ENCODE results near the gene FLT3. TPM values are rescaled to one million over a fixed set of nuclear protein-coding genes. Genes with fewer than 3 reads are reported as not detected.
"Not testable (repeated sequence)": the region's sequence is repeated elsewhere in the genome, so short reads cannot be mapped to it uniquely, and the experiment has no call there.

FLT3 gene
- total RNA-seq, 1 donor from 2014 or later = not detected

GRCh38 chr13:28116736-28117135 is 16.4 kb upstream of the FLT3 start:
- intact Hi-C loops (cut with DNase I) = no loop called here
- no peak for DNase-seq (ENCODE audit: missing footprints)
- no peak for ATAC-seq

DNA sequence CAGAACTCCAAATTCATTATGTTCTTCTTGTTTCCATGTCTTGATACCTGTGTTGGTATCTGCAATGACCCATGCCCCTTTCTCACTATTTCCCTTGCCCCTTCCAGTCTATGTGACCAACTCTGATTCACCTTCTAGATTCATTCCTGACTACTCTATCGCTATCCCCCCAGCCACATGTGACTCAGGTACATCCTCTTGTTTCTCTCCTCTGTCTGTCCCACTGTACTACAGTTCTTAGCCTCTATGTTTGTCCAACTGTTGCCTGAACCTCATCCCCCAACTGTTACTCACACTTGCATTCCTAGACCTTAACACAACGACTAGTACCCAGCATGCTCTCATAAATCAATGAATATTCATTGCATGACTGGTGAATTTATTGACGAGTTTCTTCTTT is 10.0 kb upstream of the FLT3 start:
- ATAC-seq (no peak), DNase-seq (ENCODE audit: missing footprints) (no peak)
- intact Hi-C loops (cut with DNase I) = no loop called here

DNA sequence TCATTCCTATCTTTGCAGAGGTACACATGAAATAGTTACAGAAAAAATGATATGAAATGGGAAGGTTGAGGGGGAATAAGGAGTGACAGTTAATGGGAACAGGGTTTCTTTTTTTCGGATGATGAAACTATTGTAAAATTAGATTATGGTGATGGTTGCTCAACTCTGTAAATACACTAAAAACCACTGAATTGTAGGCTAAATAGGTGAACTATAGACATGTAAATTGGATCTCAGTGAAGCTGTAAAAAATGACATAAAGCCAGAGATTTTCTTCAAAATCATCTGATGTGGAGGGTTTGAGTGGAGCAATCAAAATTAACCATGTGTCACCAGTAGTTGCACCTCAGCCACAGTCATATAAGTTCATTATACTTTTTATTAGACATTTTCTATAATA is 6.6 kb upstream of the FLT3 start:
- DNase-seq (ENCODE audit: missing footprints) = no peak
- no peak for ATAC-seq
- intact Hi-C loops (cut with DNase I) = no loop called here

GRCh38 chr13:28101886-28102285 is 1.5 kb upstream of the FLT3 start:
- ATAC-seq; DNase-seq (ENCODE audit: missing footprints); intact Hi-C loops (cut with DNase I): not testable (repeated sequence)

DNA sequence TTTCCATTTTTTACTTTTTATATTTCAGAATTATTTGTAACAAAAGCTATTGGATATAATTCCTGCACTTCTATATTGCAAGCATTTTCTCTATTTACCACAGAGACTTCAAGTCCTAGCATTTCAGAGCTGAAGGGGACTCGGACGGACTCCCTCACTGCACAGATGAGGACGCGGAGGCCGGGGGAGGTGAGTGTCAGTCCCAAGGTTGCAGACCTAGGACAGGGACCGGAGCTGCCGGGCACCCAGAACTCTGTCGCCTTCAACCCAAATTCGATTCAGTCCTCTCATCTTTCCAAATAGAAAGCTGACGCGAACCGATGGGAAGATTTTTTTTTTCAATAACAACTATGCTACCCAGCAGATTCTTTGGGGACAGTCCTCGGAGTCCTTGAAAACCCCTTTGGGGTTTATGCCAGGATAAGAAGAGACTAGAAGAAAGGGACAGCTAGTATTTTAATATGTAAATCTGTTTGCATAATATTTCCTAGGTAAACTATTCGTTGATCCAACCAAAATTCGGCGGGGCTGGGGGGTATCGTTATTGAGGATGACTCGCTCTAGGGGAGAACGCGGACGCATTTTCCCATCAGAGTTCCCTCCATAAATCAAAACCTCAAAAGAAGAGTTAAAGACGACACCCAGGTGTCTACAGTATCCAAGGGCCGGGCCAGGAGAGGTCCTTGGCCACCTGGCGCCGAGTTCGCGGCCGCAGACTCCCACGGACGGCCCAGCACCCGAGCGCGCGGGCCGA is 803 bp downstream of the FLT3 start:
- intact Hi-C loops (cut with DNase I) = no loop called here
- no peak for DNase-seq (ENCODE audit: missing footprints)

GRCh38 chr13:28097503-28097902 is 2.9 kb downstream of the FLT3 start:
- DNase-seq (ENCODE audit: missing footprints) = no peak
- intact Hi-C loops (cut with DNase I) = no loop called here
- ATAC-seq = no peak

More for the DNA sequence above, 803 bp downstream of the FLT3 start:
- ATAC-seq = no peak

GRCh38 chr13:28094306-28094705 is 6.1 kb downstream of the FLT3 start:
- no peak for ATAC-seq
- intact Hi-C loops (cut with DNase I) = no loop called here
- no peak for DNase-seq (ENCODE audit: missing footprints)

GRCh38 chr13:28093881-28094280 is 6.5 kb downstream of the FLT3 start:
- ATAC-seq (no peak), DNase-seq (ENCODE audit: missing footprints) (no peak)
- intact Hi-C loops (cut with DNase I) = no loop called here

DNA sequence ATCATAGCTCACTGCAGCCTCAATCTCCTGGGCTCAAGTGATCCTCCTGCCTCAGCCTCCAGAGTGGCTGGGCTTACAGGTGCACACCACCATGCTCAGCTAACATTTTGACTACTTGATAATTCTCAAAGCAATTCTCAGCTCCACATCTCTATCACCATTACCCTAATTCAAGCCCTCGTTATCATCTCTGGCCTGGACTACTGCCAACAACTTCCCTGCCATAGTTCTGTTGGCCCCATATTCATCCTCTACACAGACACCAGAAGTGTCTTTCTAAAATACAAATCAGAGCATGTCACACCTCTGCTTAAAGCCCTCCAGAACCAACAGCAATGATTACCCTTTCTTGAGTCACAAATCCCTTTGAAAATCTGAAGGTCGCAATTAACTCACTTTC is 7.9 kb downstream of the FLT3 start:
- ATAC-seq (no peak), DNase-seq (ENCODE audit: missing footprints) (no peak)
- intact Hi-C loops (cut with DNase I) = no loop called here

DNA sequence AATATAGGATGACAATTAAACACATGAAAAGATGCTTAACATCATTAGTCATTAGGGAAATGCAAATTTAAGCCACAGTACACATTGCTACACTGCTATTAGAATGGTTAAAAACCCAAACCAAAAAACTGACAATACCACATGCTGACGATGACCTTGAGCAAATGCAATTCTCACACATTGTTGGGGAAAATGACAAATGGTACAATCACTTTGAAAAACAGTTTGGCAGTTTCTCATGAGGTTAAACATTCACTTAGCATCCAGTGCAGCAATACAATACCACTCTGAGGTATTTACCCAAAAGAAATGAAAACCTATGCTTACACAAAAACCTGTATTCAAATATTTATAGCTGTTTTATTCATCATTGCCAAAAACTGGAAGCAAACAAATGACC is 11.3 kb downstream of the FLT3 start:
- intact Hi-C loops (cut with DNase I) = no loop called here
- no peak for DNase-seq (ENCODE audit: missing footprints)
- ATAC-seq = no peak

- DNase-seq (ENCODE audit: missing footprints); intact Hi-C loops (cut with DNase I); ATAC-seq: not testable (repeated sequence)
These were observed 22.6 kb downstream of the FLT3 start for GRCh38 chr13:28077820-28078219.

GRCh38 chr13:28077231-28077630 is 23.1 kb downstream of the FLT3 start:
- DNase-seq (ENCODE audit: missing footprints) (no peak), ATAC-seq (no peak)
- intact Hi-C loops (cut with DNase I) = no loop called here

- ATAC-seq (no peak), DNase-seq (ENCODE audit: missing footprints) (no peak)
- intact Hi-C loops (cut with DNase I) = no loop called here
These were observed 29.0 kb downstream of the FLT3 start for GRCh38 chr13:28071424-28071823.

GRCh38 chr13:28067491-28067890 is 32.9 kb downstream of the FLT3 start:
- intact Hi-C loops (cut with DNase I) = no loop called here
- ATAC-seq = no peak
- no peak for DNase-seq (ENCODE audit: missing footprints)

DNA sequence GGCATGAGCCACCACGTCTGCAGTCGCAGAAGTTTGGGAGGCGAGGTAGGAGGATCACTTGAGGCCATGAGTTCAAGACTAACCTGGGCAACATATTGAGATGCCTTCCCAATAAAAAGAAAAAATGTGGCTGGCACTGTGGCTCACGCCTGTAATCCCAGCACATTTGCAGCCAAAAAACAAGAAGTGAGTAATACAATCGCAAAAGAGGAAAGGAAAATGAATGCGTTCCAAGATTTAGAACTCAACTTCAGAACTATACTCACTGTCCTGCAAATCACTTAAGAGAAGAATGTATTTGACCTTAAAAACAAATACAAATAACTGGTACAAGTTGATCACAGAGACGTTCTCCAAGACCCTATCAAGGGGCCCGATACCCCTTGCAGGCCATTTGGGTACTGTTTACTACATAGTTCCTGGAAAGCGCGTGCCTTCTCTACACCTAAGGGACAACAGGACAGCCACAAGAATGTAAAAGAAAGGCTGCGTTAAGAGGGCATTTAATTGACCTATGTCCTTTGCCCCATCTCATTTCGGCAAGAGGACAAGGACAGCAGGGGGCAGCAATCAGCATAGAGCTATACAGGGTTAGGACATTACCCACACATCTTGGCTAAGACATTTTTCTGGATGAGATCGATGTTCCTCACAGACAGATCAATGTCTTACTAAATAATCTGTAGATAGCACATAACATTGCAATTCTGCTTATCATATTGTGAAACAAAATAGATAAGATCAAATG is 41.3 kb downstream of the FLT3 start:
- no peak for ATAC-seq
- no peak for DNase-seq (ENCODE audit: missing footprints)
- intact Hi-C loops (cut with DNase I) = no loop called here

GRCh38 chr13:28056970-28057712 is 43.2 kb downstream of the FLT3 start:
- ATAC-seq = no peak
- intact Hi-C loops (cut with DNase I) = no loop called here

GRCh38 chr13:28056426-28056825 is 44.0 kb downstream of the FLT3 start:
- intact Hi-C loops (cut with DNase I) = no loop called here
- no peak for ATAC-seq
- DNase-seq (ENCODE audit: missing footprints) = no peak

More at GRCh38 chr13:28056970-28057712, 43.2 kb downstream of the FLT3 start:
- DNase-seq (ENCODE audit: missing footprints) = no peak

DNA sequence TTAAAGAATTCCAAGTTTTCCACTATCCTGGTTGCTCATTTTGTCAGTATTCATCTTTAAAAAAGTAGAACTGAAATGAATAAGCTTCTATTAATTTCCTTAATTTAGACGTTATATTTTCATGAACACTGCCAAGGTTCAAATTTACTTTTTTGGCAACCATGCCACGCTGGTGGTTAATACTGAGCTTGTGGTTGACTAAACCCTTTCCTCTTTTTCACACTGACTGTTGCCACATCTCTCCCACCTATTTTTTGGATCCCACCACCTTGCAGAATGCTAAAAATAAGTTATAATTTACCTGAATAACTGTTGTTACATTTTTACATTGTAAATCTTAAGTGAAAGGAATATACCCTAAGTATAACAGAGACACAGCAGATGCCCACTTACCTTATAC is 45.0 kb downstream of the FLT3 start:
- intact Hi-C loops (cut with DNase I) = no loop called here
- ATAC-seq (no peak), DNase-seq (ENCODE audit: missing footprints) (no peak)

GRCh38 chr13:28052945-28053344 is 47.4 kb downstream of the FLT3 start:
- DNase-seq (ENCODE audit: missing footprints) = no peak
- intact Hi-C loops (cut with DNase I) = no loop called here
- ATAC-seq = no peak
